Nephron (organoid): Measurements from ENCODE around the gene ERC1.

Experiments used
- H3K27ac Mint-ChIP-seq, 3 experiments: 2 replicates each; pipeline ENCODE4 v1.8.0; 2020; ENCODE audit warnings: mixed read lengths in 3 of 3, mild to moderate bottlenecking in 2 of 3, moderate library complexity in 1 of 3
- H3K27me3 Mint-ChIP-seq: 2 replicates; pipeline ENCODE4 v1.8.0; 2021; ENCODE audit warnings: low read depth, mild to moderate bottlenecking, moderate library complexity, mixed read lengths
- H3K36me3 Mint-ChIP-seq: 2 replicates; pipeline ENCODE4 v1.8.0; 2020; ENCODE audit warnings: low read depth, mixed read lengths
- H3K4me1 Mint-ChIP-seq: 2 replicates; pipeline ENCODE4 v1.8.0; 2020; ENCODE audit warnings: mixed read lengths
- H3K4me3 Mint-ChIP-seq, 3 experiments: 2 replicates each; pipeline ENCODE4 v1.8.0; 2020; ENCODE audit warnings: mild to moderate bottlenecking in 3 of 3, mixed read lengths in 3 of 3, moderate library complexity in 2 of 3
- H3K9me3 Mint-ChIP-seq: 2 replicates; pipeline ENCODE4 v1.8.0; 2020; ENCODE audit warnings: mixed read lengths
- TF ChIP-seq, protein P1 (sequence below), 3 experiments: fragments of 200-600 bp; sonication (generic); IDR thresholded peaks; one replicate each; pipeline ENCODE4 v1.5.0; 2021; ENCODE audit warnings: antibody characterized with exemption in 3 of 3; ENCODE audit not compliant: unreplicated experiment in 3 of 3

The ERC1 gene

GRCh38 chr12:1474041-1474573 is 483.1 kb downstream of the ERC1 start:
- H3K4me1 Mint-ChIP-seq = peaks cover 45% of the 10 kb centered on the region
- no peaks in the 10 kb centered on the region for H3K9me3 Mint-ChIP-seq
- H3K27me3 Mint-ChIP-seq = no peaks in the 10 kb centered on the region
- H3K27ac Mint-ChIP-seq = no peak overlapping the region
- TF ChIP-seq, protein P1, sequence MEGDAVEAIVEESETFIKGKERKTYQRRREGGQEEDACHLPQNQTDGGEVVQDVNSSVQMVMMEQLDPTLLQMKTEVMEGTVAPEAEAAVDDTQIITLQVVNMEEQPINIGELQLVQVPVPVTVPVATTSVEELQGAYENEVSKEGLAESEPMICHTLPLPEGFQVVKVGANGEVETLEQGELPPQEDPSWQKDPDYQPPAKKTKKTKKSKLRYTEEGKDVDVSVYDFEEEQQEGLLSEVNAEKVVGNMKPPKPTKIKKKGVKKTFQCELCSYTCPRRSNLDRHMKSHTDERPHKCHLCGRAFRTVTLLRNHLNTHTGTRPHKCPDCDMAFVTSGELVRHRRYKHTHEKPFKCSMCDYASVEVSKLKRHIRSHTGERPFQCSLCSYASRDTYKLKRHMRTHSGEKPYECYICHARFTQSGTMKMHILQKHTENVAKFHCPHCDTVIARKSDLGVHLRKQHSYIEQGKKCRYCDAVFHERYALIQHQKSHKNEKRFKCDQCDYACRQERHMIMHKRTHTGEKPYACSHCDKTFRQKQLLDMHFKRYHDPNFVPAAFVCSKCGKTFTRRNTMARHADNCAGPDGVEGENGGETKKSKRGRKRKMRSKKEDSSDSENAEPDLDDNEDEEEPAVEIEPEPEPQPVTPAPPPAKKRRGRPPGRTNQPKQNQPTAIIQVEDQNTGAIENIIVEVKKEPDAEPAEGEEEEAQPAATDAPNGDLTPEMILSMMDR (IDR thresholded peaks at IDR 0.05; ENCODE audit: unreplicated experiment in 3 of 3) = no peak
- peaks cover 3% of the 10 kb centered on the region for H3K36me3 Mint-ChIP-seq
- H3K4me3 Mint-ChIP-seq = no peak overlapping the region

- Mint-ChIP-seq H3K9me3 (no peaks in the 10 kb centered on the region), H3K36me3 (peaks cover 4% of the 10 kb centered on the region), H3K27me3 (no peaks in the 10 kb centered on the region), H3K27ac (no peak overlapping the region), H3K4me3 (no peak overlapping the region), H3K4me1 (peaks cover 40% of the 10 kb centered on the region)
- TF ChIP-seq, protein P1 (IDR thresholded peaks at IDR 0.05; ENCODE audit: unreplicated experiment in 3 of 3) = no peak
Observed at GRCh38 chr12:1474574-1475153, 483.6 kb downstream of the ERC1 start.

- Mint-ChIP-seq H3K27me3 (no peaks in the 10 kb centered on the region), H3K4me1 (peaks cover 20% of the 10 kb centered on the region), H3K36me3 (peaks cover 4% of the 10 kb centered on the region), H3K9me3 (no peaks in the 10 kb centered on the region), H3K4me3 (no peak overlapping the region), H3K27ac (no peak overlapping the region)
- TF ChIP-seq, protein P1 (IDR thresholded peaks at IDR 0.05; ENCODE audit: unreplicated experiment in 3 of 3) = no peak
Observed at GRCh38 chr12:1479645-1480044, 488.6 kb downstream of the ERC1 start.

DNA sequence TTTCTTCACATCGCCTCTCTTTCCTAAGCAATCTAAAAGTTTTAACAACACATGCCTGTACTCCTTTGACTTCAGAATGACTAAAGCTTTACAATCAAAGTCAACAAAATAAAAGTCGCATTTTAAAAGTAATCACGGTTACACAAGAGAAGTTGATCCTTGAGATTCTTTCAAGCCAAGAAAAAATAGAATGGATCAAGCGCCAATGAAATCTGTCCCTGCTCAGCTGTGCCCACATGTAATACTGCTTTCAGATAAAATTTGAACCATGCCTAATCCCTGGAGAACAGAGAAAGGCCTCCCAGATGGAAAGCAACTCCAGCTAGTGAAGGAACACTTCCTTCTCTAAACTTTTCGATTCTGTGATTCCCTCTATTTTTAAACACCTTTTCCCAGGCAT is 490.3 kb downstream of the ERC1 start:
- Mint-ChIP-seq H3K27me3 (no peaks in the 10 kb centered on the region), H3K27ac (no peak overlapping the region)

DNA sequence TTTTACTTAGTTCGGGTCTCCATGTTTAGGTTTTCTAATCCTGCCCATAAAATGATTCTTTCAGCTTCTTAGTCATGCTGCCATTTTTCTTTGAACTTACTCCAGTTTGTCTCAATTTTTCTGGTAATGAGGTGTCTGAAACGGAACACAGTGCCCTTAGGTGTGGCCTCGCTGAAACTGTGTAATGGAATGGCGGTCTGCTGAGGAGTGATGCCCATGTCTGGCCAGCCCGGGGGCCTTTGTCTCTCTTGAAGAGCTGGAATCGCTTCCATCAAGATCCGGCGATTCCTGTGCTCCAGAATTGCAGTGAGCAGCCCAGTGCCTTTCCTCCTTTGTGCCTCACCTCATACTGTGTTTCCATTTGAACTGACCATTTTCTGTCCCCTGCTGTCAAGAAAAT is 490.9 kb downstream of the ERC1 start:
- H3K4me1 Mint-ChIP-seq = peaks cover 19% of the 10 kb centered on the region
- no peak overlapping the region for H3K4me3 Mint-ChIP-seq
- peak overlapping the region in 1 of 3 experiments; percentile 9 for H3K27ac Mint-ChIP-seq
- no peaks in the 10 kb centered on the region for H3K9me3 Mint-ChIP-seq
- H3K36me3 Mint-ChIP-seq = peaks cover 7% of the 10 kb centered on the region
- TF ChIP-seq, protein P1 (IDR thresholded peaks at IDR 0.05; ENCODE audit: unreplicated experiment in 3 of 3) = no peak
- no peaks in the 10 kb centered on the region for H3K27me3 Mint-ChIP-seq

More for the DNA sequence above, 490.3 kb downstream of the ERC1 start:
- Mint-ChIP-seq H3K4me3 (no peak overlapping the region), H3K9me3 (no peaks in the 10 kb centered on the region), H3K36me3 (peaks cover 7% of the 10 kb centered on the region), H3K4me1 (peaks cover 20% of the 10 kb centered on the region)
- TF ChIP-seq, protein P1 (IDR thresholded peaks at IDR 0.05; ENCODE audit: unreplicated experiment in 3 of 3) = no peak

- Mint-ChIP-seq H3K36me3 (peaks cover 42% of the 10 kb centered on the region), H3K27me3 (peaks cover under 1% of the 10 kb centered on the region), H3K4me3 (no peak overlapping the region), H3K27ac (no peak overlapping the region), H3K9me3 (no peaks in the 10 kb centered on the region), H3K4me1 (peaks cover 15% of the 10 kb centered on the region)
- TF ChIP-seq, protein P1 (IDR thresholded peaks at IDR 0.05; ENCODE audit: unreplicated experiment in 3 of 3) = no peak
Observed at GRCh38 chr12:1488908-1489381, 497.9 kb downstream of the ERC1 start.
